Type B pancreatic cell (in vitro differentiated cells): Measurements from ENCODE around the gene SNX11. TPM values are rescaled to one million over a fixed set of nuclear protein-coding genes. Genes with fewer than 3 reads are reported as not detected.

Source experiments
- DNase-seq: peaks from one replicate; pipeline ENCODE4 v3.0.0; 2021; ENCODE audit warnings: mixed read lengths; ENCODE audit not compliant: unreplicated experiment; ENCODE audit errors: extremely low spot score
- H3K27ac Mint-ChIP-seq: 2 replicates; pipeline ENCODE4 v1.8.0; 2021; ENCODE audit warnings: mild to moderate bottlenecking, mixed read lengths
- H3K27me3 Mint-ChIP-seq: 2 replicates; pipeline ENCODE4 v1.8.0; 2021; ENCODE audit warnings: mixed read lengths
- H3K36me3 Mint-ChIP-seq: 2 replicates; pipeline ENCODE4 v1.8.0; 2021; ENCODE audit warnings: mixed read lengths
- H3K4me1 Mint-ChIP-seq: one replicate; pipeline ENCODE4 v1.8.0; 2021; ENCODE audit warnings: mixed read lengths; ENCODE audit not compliant: unreplicated experiment
- H3K4me3 Mint-ChIP-seq: 2 replicates; pipeline ENCODE4 v1.8.0; 2021; ENCODE audit warnings: mild to moderate bottlenecking, mixed read lengths
- H3K9me3 Mint-ChIP-seq: 2 replicates; pipeline ENCODE4 v1.8.0; 2021; ENCODE audit warnings: mixed read lengths
- CTCF ChIP-seq: fragments of 200-600 bp; sonication (generic); conservative IDR thresholded peaks from 2 replicates; pipeline ENCODE4 v1.5.0; 2021; ENCODE audit warnings: antibody characterized with exemption, mild to moderate bottlenecking
- total RNA-seq: library from RNA; stranded (reverse); gene quantifications from 2 replicates; pipeline ENCODE4 v1.2.1, GENCODE V29; 2021; ENCODE audit warnings: low replicate concordance

SNX11 gene
- total RNA-seq, 1 donor from 2014 or later, result 19.1 TPM

- Mint-ChIP-seq H3K27ac (no peak overlapping the region), H3K36me3 (peaks cover 4% of the 10 kb centered on the region), H3K9me3 (no peaks in the 10 kb centered on the region), H3K27me3 (no peaks in the 10 kb centered on the region), H3K4me1 (peaks cover 14% of the 10 kb centered on the region), H3K4me3 (no peak overlapping the region)
- DNase-seq, result no peak
- TF ChIP-seq CTCF, result no peak
Observed at GRCh38 chr17:48084932-48085331, 22.6 kb upstream of the SNX11 start.

DNA sequence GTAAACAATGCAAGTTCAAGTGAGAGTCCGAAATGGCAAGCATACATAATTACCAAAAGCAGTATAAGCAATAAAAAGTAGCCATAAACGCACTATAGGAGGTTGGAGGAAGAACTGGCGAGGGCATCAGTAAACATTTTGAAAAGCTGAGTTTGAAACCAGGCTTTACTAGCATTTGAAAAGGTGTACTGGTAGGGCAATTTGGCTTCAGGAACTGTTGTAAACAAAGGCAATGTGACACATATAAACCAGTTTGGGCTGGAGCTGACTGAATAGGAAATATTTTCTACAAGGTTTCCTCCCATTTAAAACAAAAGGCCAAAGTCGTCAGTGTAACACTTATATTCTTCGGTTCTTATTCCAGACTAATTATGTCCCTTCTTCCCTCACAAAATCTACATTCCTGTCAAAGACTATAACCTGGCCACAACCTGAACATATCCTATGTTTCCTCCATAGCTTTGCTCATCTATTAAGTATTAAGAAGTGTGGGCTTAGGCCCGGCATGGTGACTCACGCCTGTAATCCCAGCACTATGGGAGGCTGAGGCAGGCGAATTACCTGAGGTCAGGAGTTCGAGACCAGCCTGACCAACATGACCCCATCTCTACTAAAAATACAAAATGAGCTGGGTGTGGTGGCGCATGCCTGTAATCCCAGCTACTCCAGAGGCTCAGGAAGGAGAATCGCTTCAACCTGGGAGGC is 14.1 kb upstream of the SNX11 start:
- TF ChIP-seq CTCF, result no peak

GRCh38 chr17:48095611-48096010 is 12.0 kb upstream of the SNX11 start:
- no peak for TF ChIP-seq CTCF
- Mint-ChIP-seq H3K4me3 (no peak overlapping the region), H3K9me3 (no peaks in the 10 kb centered on the region), H3K36me3 (peaks cover 17% of the 10 kb centered on the region), H3K27ac (no peak overlapping the region), H3K4me1 (peaks cover 26% of the 10 kb centered on the region), H3K27me3 (no peaks in the 10 kb centered on the region)
- DNase-seq, result no peak

More for the DNA sequence above, 14.1 kb upstream of the SNX11 start:
- Mint-ChIP-seq H3K9me3 (no peaks in the 10 kb centered on the region), H3K4me1 (peaks cover 28% of the 10 kb centered on the region), H3K27ac (peak overlapping the region; percentile 16), H3K27me3 (no peaks in the 10 kb centered on the region), H3K4me3 (no peak overlapping the region), H3K36me3 (peaks cover 19% of the 10 kb centered on the region)
- DNase-seq, result no peak

DNA sequence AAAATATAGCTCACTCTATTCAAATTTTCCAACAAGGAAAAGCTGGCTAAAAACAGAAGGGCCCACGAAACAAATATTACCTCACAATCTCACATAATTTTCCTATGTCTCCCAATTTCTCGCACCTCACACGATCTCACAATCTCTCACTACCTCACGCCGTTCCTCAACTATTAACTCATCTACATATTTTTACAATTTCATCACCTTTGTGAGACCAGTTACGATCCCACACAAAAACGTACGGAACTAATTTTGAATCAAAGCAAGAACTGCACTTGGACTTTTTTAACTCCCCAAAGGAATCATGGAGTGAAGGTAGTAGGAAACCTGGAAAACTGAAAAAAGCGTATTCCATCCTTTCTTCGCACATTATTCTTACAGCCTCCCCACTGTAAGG is 7.4 kb upstream of the SNX11 start:
- Mint-ChIP-seq H3K9me3 (no peaks in the 10 kb centered on the region), H3K4me3 (peak overlapping the region; percentile 99), H3K4me1 (peaks cover 20% of the 10 kb centered on the region), H3K36me3 (peaks cover 7% of the 10 kb centered on the region), H3K27me3 (no peaks in the 10 kb centered on the region), H3K27ac (peak overlapping the region; percentile 67)
- no peak for TF ChIP-seq CTCF
- DNase-seq, result no peak

- Mint-ChIP-seq H3K4me3 (peak overlapping the region; percentile 99), H3K4me1 (peaks cover 17% of the 10 kb centered on the region), H3K36me3 (peaks cover 5% of the 10 kb centered on the region), H3K9me3 (no peaks in the 10 kb centered on the region), H3K27me3 (no peaks in the 10 kb centered on the region), H3K27ac (peak overlapping the region; percentile 67)
- DNase-seq, result peak; percentile 73
- TF ChIP-seq CTCF, result no peak
Observed at GRCh38 chr17:48100591-48101011, 7.0 kb upstream of the SNX11 start.
